GM21526 (cell line): Measurements from ENCODE around the gene PARVB.
"Not testable (repeated sequence)": the region's sequence is repeated elsewhere in the genome, so short reads cannot be mapped to it uniquely, and the experiment has no call there.

Source experiments
- ATAC-seq: cut with Tn5 transposase; IDR thresholded peaks from one replicate; pipeline ENCODE4 v1.9.1; 2021; ENCODE audit warnings: moderate library complexity; ENCODE audit not compliant: unreplicated experiment, low FRiP score

Gene PARVB

GRCh38 chr22:44103735-44104480 lies 79.8 kb downstream of the PARVB start:
- ATAC-seq = no peak

- ATAC-seq = no peak
Observed at GRCh38 chr22:44107340-44107739, 83.2 kb downstream of the PARVB start.

GRCh38 chr22:44108076-44108475 lies 84.0 kb downstream of the PARVB start:
- no peak for ATAC-seq

- no peak for ATAC-seq
Observed at GRCh38 chr22:44108806-44109385, 84.8 kb downstream of the PARVB start.

GRCh38 chr22:44109416-44109815 lies 85.3 kb downstream of the PARVB start:
- no peak for ATAC-seq

GRCh38 chr22:44110656-44111055 lies 86.6 kb downstream of the PARVB start:
- not testable (repeated sequence) for ATAC-seq

- no peak for ATAC-seq
Observed at GRCh38 chr22:44111562-44112155, 87.6 kb downstream of the PARVB start.

GRCh38 chr22:44112191-44112590 lies 88.1 kb downstream of the PARVB start:
- no peak for ATAC-seq

- ATAC-seq = no peak
Observed at GRCh38 chr22:44116331-44116730, 92.2 kb downstream of the PARVB start.

- no peak for ATAC-seq
Observed at GRCh38 chr22:44116755-44117684, 92.9 kb downstream of the PARVB start.

- ATAC-seq = no peak
Observed at GRCh38 chr22:44117746-44118145, 93.6 kb downstream of the PARVB start.

GRCh38 chr22:44118645-44119315 lies 94.7 kb downstream of the PARVB start:
- no peak for ATAC-seq

GRCh38 chr22:44119669-44120313 lies 95.7 kb downstream of the PARVB start:
- ATAC-seq = no peak

GRCh38 chr22:44120314-44120704 lies 96.2 kb downstream of the PARVB start:
- ATAC-seq = no peak

GRCh38 chr22:44125421-44125820 lies 101.3 kb downstream of the PARVB start:
- no peak for ATAC-seq

GRCh38 chr22:44126807-44127206 lies 102.7 kb downstream of the PARVB start:
- ATAC-seq = no peak

GRCh38 chr22:44127356-44127755 lies 103.3 kb downstream of the PARVB start:
- ATAC-seq = no peak

GRCh38 chr22:44128958-44129618 lies 105.0 kb downstream of the PARVB start:
- ATAC-seq = no peak

- ATAC-seq = no peak
Observed at GRCh38 chr22:44129619-44129976, 105.5 kb downstream of the PARVB start.
